NOMO-1 (cell line): ENCODE results near the gene SLC10A6.

Experiments used
- DNase-seq, 2 experiments: peaks; one replicate each; lab custom pipeline; 2025; ENCODE audit not compliant: unreplicated experiment in 2 of 2; lab: John Stamatoyannopoulos, UW

Gene SLC10A6

GRCh38 chr4:86853209-86853608 lies 4.0 kb upstream of the SLC10A6 start:
- no peak for DNase-seq

- no peak for DNase-seq
These were observed 1.0 kb downstream of the SLC10A6 start for GRCh38 chr4:86848136-86848535.

GRCh38 chr4:86847571-86847970 lies 1.6 kb downstream of the SLC10A6 start:
- no peak for DNase-seq

- DNase-seq = no peak
These were observed 2.3 kb downstream of the SLC10A6 start for GRCh38 chr4:86846921-86847320.

GRCh38 chr4:86845593-86845992 lies 3.6 kb downstream of the SLC10A6 start:
- peak in 1 of 2 experiments; percentile 7 for DNase-seq

GRCh38 chr4:86841309-86841708 lies 7.9 kb downstream of the SLC10A6 start:
- no peak for DNase-seq

- no peak for DNase-seq
These were observed 8.3 kb downstream of the SLC10A6 start for GRCh38 chr4:86840858-86841257.

- no peak for DNase-seq
These were observed 11.3 kb downstream of the SLC10A6 start for GRCh38 chr4:86837691-86838503.

GRCh38 chr4:86835677-86836076 lies 13.5 kb downstream of the SLC10A6 start:
- DNase-seq = no peak

- DNase-seq = no peak
These were observed 14.3 kb downstream of the SLC10A6 start for GRCh38 chr4:86834901-86835300.

- DNase-seq = no peak
These were observed 15.6 kb downstream of the SLC10A6 start for GRCh38 chr4:86833615-86834014.

GRCh38 chr4:86831262-86832130 lies 17.7 kb downstream of the SLC10A6 start:
- DNase-seq = no peak

- no peak for DNase-seq
These were observed 23.7 kb downstream of the SLC10A6 start for GRCh38 chr4:86825511-86825910.

- no peak for DNase-seq
These were observed 27.0 kb downstream of the SLC10A6 start for GRCh38 chr4:86822136-86822535.

- no peak for DNase-seq
These were observed 28.0 kb downstream of the SLC10A6 start for GRCh38 chr4:86821151-86821550.

GRCh38 chr4:86819561-86819960 lies 29.6 kb downstream of the SLC10A6 start:
- DNase-seq = no peak

- DNase-seq = no peak
These were observed 30.3 kb downstream of the SLC10A6 start for GRCh38 chr4:86818841-86819240.

GRCh38 chr4:86818211-86818610 lies 31.0 kb downstream of the SLC10A6 start:
- no peak for DNase-seq

GRCh38 chr4:86816501-86817273 lies 32.5 kb downstream of the SLC10A6 start:
- DNase-seq = no peak

- no peak for DNase-seq
These were observed 33.5 kb downstream of the SLC10A6 start for GRCh38 chr4:86815653-86816052.

GRCh38 chr4:86810847-86811246 lies 38.3 kb downstream of the SLC10A6 start:
- DNase-seq = no peak
